ENCODE data around the gene LSAMP.

LSAMP gene

DNA sequence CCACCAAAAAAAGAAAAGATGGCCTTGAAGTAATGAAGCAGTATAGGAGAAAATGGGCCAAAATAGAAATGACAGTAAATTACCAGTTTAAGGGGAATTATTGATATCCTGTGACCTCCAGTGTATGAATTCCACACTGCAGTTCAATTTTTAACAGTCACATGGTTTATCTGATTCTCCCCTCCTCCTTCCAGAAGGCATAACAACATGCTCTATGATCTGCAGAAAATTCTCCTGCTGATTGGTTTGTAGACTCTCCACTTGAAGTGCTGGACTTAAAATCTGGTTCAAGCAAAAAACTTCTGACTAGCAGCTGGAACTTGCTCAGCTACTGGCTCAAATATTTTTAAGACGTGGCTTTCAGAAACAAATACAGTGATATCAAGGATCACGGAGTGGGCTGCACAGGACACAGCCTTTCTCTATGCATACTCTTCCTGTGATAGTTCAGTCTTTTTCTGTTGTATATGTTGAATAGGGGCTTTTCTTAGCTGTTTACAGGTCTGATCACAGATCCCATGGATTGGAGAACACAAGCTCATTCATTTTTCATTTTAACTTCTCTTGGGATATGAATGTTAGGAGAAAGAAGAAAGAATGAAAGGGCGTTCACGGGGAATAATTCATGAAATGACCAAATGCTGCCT lies 211.5 kb downstream of the LSAMP start:
- Histone ChIP-seq H3K9me3 (ENCODE audit: control insufficient read depth, insufficient read depth, low read depth, low read length) (no peaks in the 10 kb centered on the region), H3K4me3 (ENCODE audit: low read depth, low read length) (no peak overlapping the region), H3K4me1 (ENCODE audit: control insufficient read depth, insufficient read depth, low read length) (no peaks in the 10 kb centered on the region), H3K36me3 (ENCODE audit: control insufficient read depth in 2 of 2, insufficient read depth in 1 of 2, low read length in 2 of 2) (no peaks in the 10 kb centered on the region), H3K27ac (ENCODE audit: extremely low read depth, low read depth, low read length) (no peak overlapping the region)
- TF ChIP-seq ZNF292 (tag by site-specific recombination; IDR thresholded peaks at IDR 0.05; ENCODE audit: borderline replicate concordance, low read depth) (no peak), ZNF394 (tag by site-specific recombination; IDR thresholded peaks at IDR 0.05; ENCODE audit: borderline replicate concordance) (no peak), TRIM28 (IDR thresholded peaks at IDR 0.05; ENCODE audit: borderline replicate concordance, low read length) (no peak), ZNF169 (tag by site-specific recombination; IDR thresholded peaks at IDR 0.05) (no peak), ZNF701 (tag by site-specific recombination; IDR thresholded peaks at IDR 0.05) (no peak), ZNF768 (tag by site-specific recombination; IDR thresholded peaks at IDR 0.05) (no peak)
- TF ChIP-seq, protein P1, sequence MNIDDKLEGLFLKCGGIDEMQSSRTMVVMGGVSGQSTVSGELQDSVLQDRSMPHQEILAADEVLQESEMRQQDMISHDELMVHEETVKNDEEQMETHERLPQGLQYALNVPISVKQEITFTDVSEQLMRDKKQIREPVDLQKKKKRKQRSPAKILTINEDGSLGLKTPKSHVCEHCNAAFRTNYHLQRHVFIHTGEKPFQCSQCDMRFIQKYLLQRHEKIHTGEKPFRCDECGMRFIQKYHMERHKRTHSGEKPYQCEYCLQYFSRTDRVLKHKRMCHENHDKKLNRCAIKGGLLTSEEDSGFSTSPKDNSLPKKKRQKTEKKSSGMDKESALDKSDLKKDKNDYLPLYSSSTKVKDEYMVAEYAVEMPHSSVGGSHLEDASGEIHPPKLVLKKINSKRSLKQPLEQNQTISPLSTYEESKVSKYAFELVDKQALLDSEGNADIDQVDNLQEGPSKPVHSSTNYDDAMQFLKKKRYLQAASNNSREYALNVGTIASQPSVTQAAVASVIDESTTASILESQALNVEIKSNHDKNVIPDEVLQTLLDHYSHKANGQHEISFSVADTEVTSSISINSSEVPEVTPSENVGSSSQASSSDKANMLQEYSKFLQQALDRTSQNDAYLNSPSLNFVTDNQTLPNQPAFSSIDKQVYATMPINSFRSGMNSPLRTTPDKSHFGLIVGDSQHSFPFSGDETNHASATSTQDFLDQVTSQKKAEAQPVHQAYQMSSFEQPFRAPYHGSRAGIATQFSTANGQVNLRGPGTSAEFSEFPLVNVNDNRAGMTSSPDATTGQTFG (tag by site-specific recombination; IDR thresholded peaks at IDR 0.05; ENCODE audit: borderline replicate concordance): no peak
- ChIA-PET POLR2A (no interaction called here), CTCF (interaction anchor here (0.7 kb wide), 1 partner anchor 94 kb away, joined by 3 read pairs; no protein-coding TSS in a partner anchor)

DNA sequence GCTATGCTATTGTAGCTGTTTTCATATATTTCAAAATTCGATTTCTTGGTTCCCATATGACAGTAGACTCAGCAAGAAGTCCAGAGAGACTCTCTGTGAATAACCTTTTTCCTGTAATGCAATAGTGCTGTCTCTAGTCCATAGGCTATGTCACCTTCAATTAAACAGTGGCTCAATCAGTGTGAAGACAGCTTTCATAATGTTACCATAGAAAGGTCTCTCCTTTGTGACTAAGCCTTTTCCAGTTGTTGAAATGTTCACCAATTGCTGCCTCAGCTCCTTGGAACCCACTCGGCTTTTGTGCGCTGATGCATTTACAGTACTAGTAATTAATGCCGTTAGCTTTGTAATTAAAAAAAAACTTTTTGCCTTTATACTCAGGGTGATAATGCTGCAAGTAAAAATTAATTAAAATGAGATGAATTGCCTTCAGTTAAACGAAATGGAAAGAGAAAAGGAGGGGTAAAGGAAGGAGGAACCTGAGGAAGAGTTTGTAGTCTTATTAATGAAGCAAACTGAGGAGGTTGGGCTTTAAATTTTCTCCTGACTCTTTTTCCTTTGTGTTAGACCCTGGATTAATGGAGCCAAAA lies 214.8 kb downstream of the LSAMP start:
- no peaks in the 10 kb centered on the region for H3K36me3 ChIP-seq (ENCODE audit: control insufficient read depth in 2 of 2, insufficient read depth in 1 of 2, low read length in 2 of 2)
- CTCF ChIA-PET: no interaction called here
- H3K4me3 ChIP-seq (ENCODE audit: low read depth, low read length): no peak overlapping the region
- H3K4me1 ChIP-seq (ENCODE audit: control insufficient read depth, insufficient read depth, low read length): no peaks in the 10 kb centered on the region
- H3K9me3 ChIP-seq (ENCODE audit: control insufficient read depth, insufficient read depth, low read depth, low read length): no peaks in the 10 kb centered on the region
- H3K27ac ChIP-seq (ENCODE audit: extremely low read depth, low read depth, low read length): no peak overlapping the region
- POLR2A ChIA-PET: no interaction called here
- TF ChIP-seq WT1 (tag by site-specific recombination; IDR thresholded peaks at IDR 0.05) (no peak), ZNF350 (tag by site-specific recombination; IDR thresholded peaks at IDR 0.05) (no peak), ZNF214 (tag by site-specific recombination; IDR thresholded peaks at IDR 0.05; ENCODE audit: borderline replicate concordance) (no peak), ZBTB1 (tag by site-specific recombination; IDR thresholded peaks at IDR 0.05) (no peak), ZNF138 (tag by site-specific recombination; IDR thresholded peaks at IDR 0.05; ENCODE audit: borderline replicate concordance) (no peak), ZNF37A (tag by site-specific recombination; IDR thresholded peaks at IDR 0.05) (no peak), ZNF585B (tag by site-specific recombination; IDR thresholded peaks at IDR 0.05) (no peak), ZNF830 (tag by site-specific recombination; IDR thresholded peaks at IDR 0.05; ENCODE audit: low read depth) (no peak), OVOL3 (tag by site-specific recombination; IDR thresholded peaks at IDR 0.05) (no peak), ZNF548 (tag by site-specific recombination; IDR thresholded peaks at IDR 0.05) (no peak), ZNF549 (tag by site-specific recombination; IDR thresholded peaks at IDR 0.05) (no peak), ZSCAN16 (tag by site-specific recombination; IDR thresholded peaks at IDR 0.05) (no peak), KLF9 (tag by site-specific recombination; IDR thresholded peaks at IDR 0.05; ENCODE audit: low read depth) (no peak), ZSCAN30 (tag by site-specific recombination; IDR thresholded peaks at IDR 0.05) (no peak), MEIS1 (CRISPR knock-in tag; IDR thresholded peaks at IDR 0.05; ENCODE audit: borderline replicate concordance) (no peak)
- TF ChIP-seq, protein P2, sequence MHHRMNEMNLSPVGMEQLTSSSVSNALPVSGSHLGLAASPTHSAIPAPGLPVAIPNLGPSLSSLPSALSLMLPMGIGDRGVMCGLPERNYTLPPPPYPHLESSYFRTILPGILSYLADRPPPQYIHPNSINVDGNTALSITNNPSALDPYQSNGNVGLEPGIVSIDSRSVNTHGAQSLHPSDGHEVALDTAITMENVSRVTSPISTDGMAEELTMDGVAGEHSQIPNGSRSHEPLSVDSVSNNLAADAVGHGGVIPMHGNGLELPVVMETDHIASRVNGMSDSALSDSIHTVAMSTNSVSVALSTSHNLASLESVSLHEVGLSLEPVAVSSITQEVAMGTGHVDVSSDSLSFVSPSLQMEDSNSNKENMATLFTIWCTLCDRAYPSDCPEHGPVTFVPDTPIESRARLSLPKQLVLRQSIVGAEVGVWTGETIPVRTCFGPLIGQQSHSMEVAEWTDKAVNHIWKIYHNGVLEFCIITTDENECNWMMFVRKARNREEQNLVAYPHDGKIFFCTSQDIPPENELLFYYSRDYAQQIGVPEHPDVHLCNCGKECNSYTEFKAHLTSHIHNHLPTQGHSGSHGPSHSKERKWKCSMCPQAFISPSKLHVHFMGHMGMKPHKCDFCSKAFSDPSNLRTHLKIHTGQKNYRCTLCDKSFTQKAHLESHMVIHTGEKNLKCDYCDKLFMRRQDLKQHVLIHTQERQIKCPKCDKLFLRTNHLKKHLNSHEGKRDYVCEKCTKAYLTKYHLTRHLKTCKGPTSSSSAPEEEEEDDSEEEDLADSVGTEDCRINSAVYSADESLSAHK (tag by site-specific recombination; IDR thresholded peaks at IDR 0.05): no peak
- TF ChIP-seq, protein P3, sequence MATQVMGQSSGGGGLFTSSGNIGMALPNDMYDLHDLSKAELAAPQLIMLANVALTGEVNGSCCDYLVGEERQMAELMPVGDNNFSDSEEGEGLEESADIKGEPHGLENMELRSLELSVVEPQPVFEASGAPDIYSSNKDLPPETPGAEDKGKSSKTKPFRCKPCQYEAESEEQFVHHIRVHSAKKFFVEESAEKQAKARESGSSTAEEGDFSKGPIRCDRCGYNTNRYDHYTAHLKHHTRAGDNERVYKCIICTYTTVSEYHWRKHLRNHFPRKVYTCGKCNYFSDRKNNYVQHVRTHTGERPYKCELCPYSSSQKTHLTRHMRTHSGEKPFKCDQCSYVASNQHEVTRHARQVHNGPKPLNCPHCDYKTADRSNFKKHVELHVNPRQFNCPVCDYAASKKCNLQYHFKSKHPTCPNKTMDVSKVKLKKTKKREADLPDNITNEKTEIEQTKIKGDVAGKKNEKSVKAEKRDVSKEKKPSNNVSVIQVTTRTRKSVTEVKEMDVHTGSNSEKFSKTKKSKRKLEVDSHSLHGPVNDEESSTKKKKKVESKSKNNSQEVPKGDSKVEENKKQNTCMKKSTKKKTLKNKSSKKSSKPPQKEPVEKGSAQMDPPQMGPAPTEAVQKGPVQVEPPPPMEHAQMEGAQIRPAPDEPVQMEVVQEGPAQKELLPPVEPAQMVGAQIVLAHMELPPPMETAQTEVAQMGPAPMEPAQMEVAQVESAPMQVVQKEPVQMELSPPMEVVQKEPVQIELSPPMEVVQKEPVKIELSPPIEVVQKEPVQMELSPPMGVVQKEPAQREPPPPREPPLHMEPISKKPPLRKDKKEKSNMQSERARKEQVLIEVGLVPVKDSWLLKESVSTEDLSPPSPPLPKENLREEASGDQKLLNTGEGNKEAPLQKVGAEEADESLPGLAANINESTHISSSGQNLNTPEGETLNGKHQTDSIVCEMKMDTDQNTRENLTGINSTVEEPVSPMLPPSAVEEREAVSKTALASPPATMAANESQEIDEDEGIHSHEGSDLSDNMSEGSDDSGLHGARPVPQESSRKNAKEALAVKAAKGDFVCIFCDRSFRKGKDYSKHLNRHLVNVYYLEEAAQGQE (tag by site-specific recombination; IDR thresholded peaks at IDR 0.05): no peak
- TF ChIP-seq, protein P4, sequence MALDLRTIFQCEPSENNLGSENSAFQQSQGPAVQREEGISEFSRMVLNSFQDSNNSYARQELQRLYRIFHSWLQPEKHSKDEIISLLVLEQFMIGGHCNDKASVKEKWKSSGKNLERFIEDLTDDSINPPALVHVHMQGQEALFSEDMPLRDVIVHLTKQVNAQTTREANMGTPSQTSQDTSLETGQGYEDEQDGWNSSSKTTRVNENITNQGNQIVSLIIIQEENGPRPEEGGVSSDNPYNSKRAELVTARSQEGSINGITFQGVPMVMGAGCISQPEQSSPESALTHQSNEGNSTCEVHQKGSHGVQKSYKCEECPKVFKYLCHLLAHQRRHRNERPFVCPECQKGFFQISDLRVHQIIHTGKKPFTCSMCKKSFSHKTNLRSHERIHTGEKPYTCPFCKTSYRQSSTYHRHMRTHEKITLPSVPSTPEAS (tag by site-specific recombination; IDR thresholded peaks at IDR 0.05): no peak
